Caki2 (cell line): ENCODE data around the gene GCNT2. TPM values are rescaled to one million over a fixed set of nuclear protein-coding genes. Genes with fewer than 3 reads are reported as not detected.

ENCODE experiments used
- DNase-seq: peaks from one replicate; pipeline ENCODE4 v3.0.0-alpha.2; 2015; ENCODE audit warnings: low read depth
- in situ Hi-C: cut with HindIII; loops from 2 replicates; pipeline ENCODE4 v1.10.0; 2016; ENCODE audit warnings: low sequenced_read_pairs, low pct_unique_long_range_greater_than_20kb, mixed read lengths
- total RNA-seq: library from RNA; depleted of rRNA; stranded (reverse); fragments of >200 nt; shearing (Covaris generic); gene quantifications from 2 replicates; pipeline ENCODE4 v1.2.3, GENCODE V29; 2014; ENCODE audit warnings: low replicate concordance

GCNT2 gene
- total RNA-seq, 1 experiment from 2014 or later = 43.9 TPM

- DNase-seq = no peak
- in situ Hi-C loops = no loop called here
Observed at GRCh38 chr6:10535193-10535592, 14.0 kb downstream of the GCNT2 start.

- DNase-seq = no peak
- in situ Hi-C loops = no loop called here
Observed at GRCh38 chr6:10537726-10538125, 16.6 kb downstream of the GCNT2 start.

- no peak for DNase-seq
- in situ Hi-C loops = no loop called here
Observed at GRCh38 chr6:10540073-10540746, 19.1 kb downstream of the GCNT2 start.

DNA sequence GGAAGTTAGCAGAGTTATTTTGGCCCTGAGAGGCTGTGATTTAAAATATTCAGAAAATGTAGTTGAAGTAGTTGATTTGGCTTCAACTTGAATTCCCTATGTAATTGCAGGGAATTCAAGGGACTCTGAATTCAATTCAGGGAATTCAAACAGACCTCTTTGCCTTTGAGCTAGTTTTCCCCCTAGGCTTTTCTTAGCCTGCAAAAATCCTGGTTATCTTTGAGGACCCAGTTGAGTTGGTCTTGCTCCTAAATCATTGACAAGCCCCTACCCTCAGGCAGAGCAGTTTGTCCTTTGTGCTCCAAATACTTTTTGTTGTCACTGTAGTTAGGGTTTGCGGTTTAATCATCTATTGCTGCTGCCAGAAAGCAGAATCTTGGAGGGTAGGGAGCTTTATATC lies 20.4 kb downstream of the GCNT2 start:
- in situ Hi-C loops = no loop called here

GRCh38 chr6:10542213-10542612 lies 21.1 kb downstream of the GCNT2 start:
- in situ Hi-C loops = no loop called here
- no peak for DNase-seq

More for the DNA sequence above, 20.4 kb downstream of the GCNT2 start:
- no peak for DNase-seq

DNA sequence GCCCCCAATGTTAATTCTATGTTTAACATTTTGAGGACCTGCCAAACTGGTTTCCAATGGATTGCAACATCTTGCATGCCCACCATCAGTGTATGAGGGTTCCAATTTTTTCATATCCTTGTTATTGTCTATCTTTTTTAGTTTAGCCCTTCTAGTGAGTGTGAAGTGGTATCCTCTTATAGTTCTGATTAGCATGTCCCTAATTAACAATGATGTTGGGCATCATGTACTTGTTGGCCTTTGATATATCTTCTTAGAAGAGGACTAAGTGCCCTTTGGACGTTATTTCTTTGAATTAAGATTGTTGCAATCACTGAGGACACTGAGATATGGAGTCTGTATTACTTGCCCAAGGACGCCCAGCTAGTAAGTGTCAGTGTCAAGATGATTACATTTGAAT lies 22.3 kb downstream of the GCNT2 start:
- in situ Hi-C loops = no loop called here
- DNase-seq = no peak

DNA sequence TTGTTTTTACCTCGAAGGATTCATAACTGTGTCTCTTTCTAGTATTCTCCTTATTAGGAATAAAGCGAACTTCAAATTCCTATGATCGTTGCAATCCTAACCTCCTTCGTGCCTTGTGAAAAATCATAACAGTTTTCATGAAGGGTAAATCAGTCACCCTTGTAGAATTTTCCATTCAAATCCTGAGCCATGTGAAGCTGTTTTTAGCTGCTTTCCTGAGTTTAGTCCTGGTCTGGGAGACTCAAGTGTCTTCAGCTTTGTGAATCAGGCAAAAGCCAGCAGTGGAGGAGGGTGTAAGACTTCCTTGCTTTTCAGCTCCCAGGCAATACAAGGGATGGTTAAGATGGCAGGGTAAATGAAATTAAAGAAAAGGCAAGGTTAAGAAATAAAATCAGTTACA lies 24.3 kb downstream of the GCNT2 start:
- DNase-seq = no peak
- in situ Hi-C loops = no loop called here

DNA sequence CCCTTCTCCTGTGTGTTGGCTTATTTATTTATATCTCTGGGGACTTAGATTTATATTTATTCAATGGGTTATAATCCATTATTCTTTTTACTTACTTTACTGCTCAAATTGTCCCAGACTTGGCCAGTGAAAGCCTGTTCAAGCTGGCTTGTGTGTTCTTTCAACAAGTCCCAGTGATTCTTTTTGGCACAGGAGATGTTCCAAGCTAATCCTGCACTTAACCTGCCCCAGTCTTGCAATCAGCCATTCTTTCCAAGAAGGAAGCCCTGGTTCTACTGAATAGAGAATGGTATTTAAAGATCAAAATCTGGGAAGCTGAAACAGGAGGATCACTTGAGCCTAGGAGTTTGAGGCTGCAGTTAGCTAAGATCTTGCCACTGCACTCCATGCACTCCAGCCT lies 26.7 kb downstream of the GCNT2 start:
- in situ Hi-C loops = no loop called here
- DNase-seq = no peak

- DNase-seq = no peak
- in situ Hi-C loops = no loop called here
Observed at GRCh38 chr6:10550764-10551163, 29.6 kb downstream of the GCNT2 start.

GRCh38 chr6:10552270-10552810 lies 31.2 kb downstream of the GCNT2 start:
- in situ Hi-C loops = no loop called here
- no peak for DNase-seq

DNA sequence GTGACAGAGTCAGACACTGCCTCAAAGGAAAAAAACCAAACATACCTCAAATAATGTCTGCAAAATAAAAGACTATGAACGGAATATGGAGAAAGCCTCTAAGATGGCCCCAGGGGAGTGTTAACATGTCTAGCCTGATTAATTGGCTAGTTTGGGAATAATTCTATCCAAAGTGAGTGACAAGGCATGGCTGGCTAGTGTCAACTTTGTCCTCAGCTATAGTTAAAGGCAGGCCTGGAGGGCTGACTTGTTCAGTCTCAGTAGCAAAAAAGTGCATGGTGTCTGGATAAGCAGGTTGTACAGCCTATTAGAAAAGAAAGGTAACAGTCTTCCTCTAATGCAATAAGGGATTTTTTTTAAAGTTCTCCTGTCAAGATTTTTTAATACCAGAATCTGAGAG lies 32.7 kb downstream of the GCNT2 start:
- in situ Hi-C loops = no loop called here
- no peak for DNase-seq

DNA sequence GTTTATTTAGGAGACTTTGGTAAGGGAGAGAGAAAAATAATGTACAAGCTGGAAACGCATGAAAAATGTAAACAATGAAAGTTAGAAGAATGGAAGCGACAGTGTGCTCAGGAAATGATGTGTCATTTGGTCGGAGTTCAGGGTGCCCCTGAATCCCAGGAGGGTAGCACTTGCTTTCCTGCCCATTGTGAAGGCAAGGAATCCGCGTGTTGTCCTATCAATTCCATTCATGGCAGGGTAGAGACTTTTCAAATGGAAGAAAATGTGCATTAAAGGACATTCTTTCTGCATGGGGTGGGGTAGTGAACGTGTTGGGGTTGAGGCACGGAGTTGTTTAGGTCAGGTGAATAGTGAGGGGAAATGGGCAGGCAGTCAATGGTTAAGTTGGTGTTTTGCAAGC lies 33.7 kb downstream of the GCNT2 start:
- in situ Hi-C loops = no loop called here
- DNase-seq = no peak

DNA sequence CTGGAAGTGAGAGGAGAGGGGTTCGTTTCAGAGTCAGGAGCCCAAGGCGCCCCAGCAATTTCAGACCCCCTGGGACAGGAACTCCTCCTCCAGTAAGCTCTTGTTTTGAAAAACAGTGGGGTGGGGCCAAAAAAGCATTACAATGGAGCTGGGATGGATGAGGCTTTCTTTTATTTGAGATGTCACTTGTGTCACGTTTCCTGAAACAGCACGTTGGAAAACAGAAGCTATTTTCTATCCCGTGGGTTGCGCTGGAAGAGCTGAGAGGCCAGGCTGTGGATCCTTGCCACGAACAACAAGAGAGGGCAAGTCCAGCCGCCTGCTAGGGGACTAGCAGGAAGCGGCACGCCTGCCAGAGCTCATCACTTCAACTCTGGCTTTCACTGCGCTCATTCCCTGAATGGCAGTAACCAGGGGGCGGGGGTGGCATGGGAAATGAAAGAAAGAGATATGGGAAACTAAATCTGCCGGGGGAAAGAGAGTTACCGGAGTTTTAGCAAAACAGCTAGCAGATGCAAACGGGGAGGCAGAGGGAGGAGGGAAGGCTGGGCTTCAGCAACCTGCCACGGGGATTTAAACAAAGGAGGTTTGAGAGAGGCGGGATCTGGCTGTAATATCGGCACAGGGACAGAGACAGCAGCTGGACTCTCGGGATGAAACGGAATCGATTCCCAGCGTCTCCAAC lies 34.6 kb downstream of the GCNT2 start:
- in situ Hi-C loops = no loop called here
- no peak for DNase-seq

GRCh38 chr6:10556589-10556988 lies 35.4 kb downstream of the GCNT2 start:
- in situ Hi-C loops = no loop called here
- DNase-seq = no peak

- DNase-seq = no peak
- in situ Hi-C loops = no loop called here
Observed at GRCh38 chr6:10556992-10557391, 35.8 kb downstream of the GCNT2 start.

GRCh38 chr6:10557913-10558312 lies 36.8 kb downstream of the GCNT2 start:
- no peak for DNase-seq
- in situ Hi-C loops = no loop called here

DNA sequence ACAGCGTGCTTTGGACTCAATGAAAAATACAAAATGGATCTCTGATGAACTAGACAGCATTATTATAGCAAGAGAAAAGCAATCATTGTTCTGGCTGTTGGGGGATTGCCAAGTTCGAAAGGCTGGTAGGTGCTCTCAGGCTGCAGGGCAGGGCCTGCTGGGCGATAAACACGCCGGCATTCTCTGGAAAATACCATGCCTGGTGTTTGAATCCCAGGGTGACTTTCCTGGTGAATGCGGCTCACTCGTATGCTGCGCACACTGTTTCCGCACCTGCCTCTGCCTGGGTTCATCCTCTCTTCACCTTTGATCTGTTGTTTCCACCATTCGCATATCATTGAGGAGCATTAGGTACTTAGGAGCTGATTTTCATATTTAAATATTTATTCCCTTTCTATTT lies 37.4 kb downstream of the GCNT2 start:
- DNase-seq = no peak
- in situ Hi-C loops = no loop called here

- in situ Hi-C loops = no loop called here
- no peak for DNase-seq
Observed at GRCh38 chr6:10559522-10560152, 38.5 kb downstream of the GCNT2 start.

DNA sequence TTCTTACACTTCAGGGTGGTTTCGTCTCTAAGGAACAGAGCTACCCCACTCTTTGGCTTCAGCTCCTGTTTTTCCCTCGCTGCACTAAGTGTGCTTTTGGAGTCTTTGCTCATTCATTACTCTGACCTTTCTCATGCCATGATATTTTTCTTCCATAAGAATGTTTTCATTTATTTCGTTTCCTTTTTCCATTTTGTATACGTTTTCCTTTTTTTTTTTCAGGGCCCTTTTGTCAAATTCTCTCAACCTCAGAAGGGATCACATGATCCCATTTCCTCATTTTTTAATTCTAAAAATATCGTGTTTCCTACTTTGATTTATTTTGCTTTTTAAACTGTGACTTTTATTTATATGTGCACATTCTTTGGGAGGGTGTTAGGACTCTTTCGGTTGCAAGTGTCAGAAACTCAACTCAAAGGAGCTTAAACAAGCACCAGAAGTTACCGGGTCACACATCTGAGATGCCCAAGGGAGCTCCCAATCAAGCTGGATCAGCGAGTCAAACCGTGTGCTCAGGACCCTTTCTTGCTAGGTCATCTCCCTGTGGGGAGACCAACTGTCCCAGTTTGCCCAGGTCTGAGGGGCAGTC lies 40.6 kb downstream of the GCNT2 start:
- DNase-seq = no peak
- in situ Hi-C loops = no loop called here
